ENCODE results near the gene MACROD1. TPM values are rescaled to one million over a fixed set of nuclear protein-coding genes. Genes with fewer than 3 reads are reported as not detected.

The MACROD1 gene
- total RNA-seq, 2 donors from 2014 or later, result 24.7 to 65.4 TPM

GRCh38 chr11:63986932-63987513 lies 178.9 kb downstream of the MACROD1 start:
- intact Hi-C loops (cut with DNase I), result no loop called here
- no peaks in the 10 kb centered on the region for H3K9me3 ChIP-seq
- H3K36me3 ChIP-seq (replicated peaks in 1 of 2; ENCODE audit: insufficient read depth in 1 of 2, low read depth in 2 of 2), result peaks cover 0 to 3% of the 10 kb centered on the region in 2 donors
- no peaks in the 10 kb centered on the region for H3K27me3 ChIP-seq
- ATAC-seq (no peak), DNase-seq (no peak)
- no peak for TF ChIP-seq POLR2A (IDR thresholded peaks at IDR 0.05)
- peak overlapping the region in 3 of 4 donors; percentile 58 to 82 (median 81) for H3K27ac ChIP-seq
- H3K4me3 ChIP-seq, result peak overlapping the region; percentile 84 to 96
- 28 to 41% methylated on average over 18 to 25 of the region's 25 CpGs for WGBS, 2 donors
- peaks cover 16% of the 10 kb centered on the region for H3K4me1 ChIP-seq

GRCh38 chr11:63986156-63986931 lies 179.6 kb downstream of the MACROD1 start, which contains the start of gene OTUB1:
TSS of gene OTUB1 (plus strand) at chr11:63986438. CDS start at chr11:63986457, 19 bp downstream.
- DNase-seq (peak; percentile 90 to 93 (median 92)), ATAC-seq (peak; percentile 93)
- TF ChIP-seq CTCF (IDR thresholded peaks at IDR 0.05) (peak in 2 of 7 experiments; percentile 3 to 6), POLR2A (IDR thresholded peaks at IDR 0.05) (peak; percentile 44 to 83 (median 75))
- Histone ChIP-seq H3K27ac (peak within 1 kb of the TSS; percentile 44 to 82 (median 70)), H3K36me3 (replicated peaks in 1 of 2; ENCODE audit: insufficient read depth in 1 of 2, low read depth in 2 of 2) (peaks cover 0 to under 1% of the 10 kb centered on the region in 2 donors), H3K4me1 (peaks cover 16% of the 10 kb centered on the region), H3K9me3 (no peaks in the 10 kb centered on the region), H3K4me3 (peak within 1 kb of the TSS; percentile 84 to 96), H3K27me3 (no peaks in the 10 kb centered on the region)
- 0 to 10% methylated on average over 2 to 54 of the region's 63 CpGs for WGBS, 2 donors
- intact Hi-C loops (cut with DNase I), result no loop called here

- TF ChIP-seq CTCF (IDR thresholded peaks at IDR 0.05) (no peak), POLR2A (IDR thresholded peaks at IDR 0.05) (no peak)
- H3K4me3 ChIP-seq, result peak overlapping the region; percentile 84 to 96
- peaks cover 16% of the 10 kb centered on the region for H3K4me1 ChIP-seq
- peak in 2 of 4 donors; percentile 27 to 31 for DNase-seq
- peak overlapping the region; percentile 22 to 82 (median 70) for H3K27ac ChIP-seq
- no peaks in the 10 kb centered on the region for H3K36me3 ChIP-seq (replicated peaks in 1 of 2; ENCODE audit: insufficient read depth in 1 of 2, low read depth in 2 of 2)
- no peaks in the 10 kb centered on the region for H3K9me3 ChIP-seq
- no peaks in the 10 kb centered on the region for H3K27me3 ChIP-seq
- WGBS, 2 donors, result 0 to 5% methylated on average over 13 to 18 of the region's 18 CpGs
- intact Hi-C loops (cut with DNase I), result no loop called here
- peak; percentile 25 for ATAC-seq
These were observed 180.1 kb downstream of the MACROD1 start for GRCh38 chr11:63985812-63986155.

- Histone ChIP-seq H3K4me3 (no peak overlapping the region), H3K27me3 (no peaks in the 10 kb centered on the region), H3K27ac (no peak overlapping the region), H3K36me3 (replicated peaks in 1 of 2; ENCODE audit: insufficient read depth in 1 of 2, low read depth in 2 of 2) (no peaks in the 10 kb centered on the region), H3K9me3 (no peaks in the 10 kb centered on the region), H3K4me1 (peaks cover 17% of the 10 kb centered on the region)
- no peak for TF ChIP-seq CTCF (IDR thresholded peaks at IDR 0.05)
- TF ChIP-seq POLR2A (IDR thresholded peaks at IDR 0.05), result no peak
- DNase-seq, result no peak
- intact Hi-C loops (cut with DNase I), result no loop called here
- 82 to 94% methylated on average over 2 to 5 of the region's 5 CpGs for WGBS, 2 donors
- no peak for ATAC-seq
These were observed 186.5 kb downstream of the MACROD1 start for GRCh38 chr11:63979426-63979825.

GRCh38 chr11:63978551-63979239 lies 187.2 kb downstream of the MACROD1 start:
- WGBS, 2 donors, result 72 to 78% methylated on average over 4 to 10 of the region's 10 CpGs
- intact Hi-C loops (cut with DNase I), result no loop called here
- H3K27ac ChIP-seq, result no peak overlapping the region
- H3K4me3 ChIP-seq, result no peak overlapping the region
- no peaks in the 10 kb centered on the region for H3K36me3 ChIP-seq (replicated peaks in 1 of 2; ENCODE audit: insufficient read depth in 1 of 2, low read depth in 2 of 2)
- TF ChIP-seq CTCF (IDR thresholded peaks at IDR 0.05) (no peak), POLR2A (IDR thresholded peaks at IDR 0.05) (no peak)
- H3K9me3 ChIP-seq, result no peaks in the 10 kb centered on the region
- DNase-seq (no peak), ATAC-seq (no peak)
- H3K4me1 ChIP-seq, result peaks cover 20% of the 10 kb centered on the region
- H3K27me3 ChIP-seq, result no peaks in the 10 kb centered on the region
